WI38 (cell line): ENCODE data around the gene ME1.
"Not testable (repeated sequence)": the region's sequence is repeated elsewhere in the genome, so short reads cannot be mapped to it uniquely, and the experiment has no call there.

Experiments used
- H3K4me3 ChIP-seq: 2 replicates; pipeline ENCODE4 v1.5.1; 2011; ENCODE audit warnings: low read depth, mild to moderate bottlenecking, control low read depth, low read length
- TF ChIP-seq, protein P1 (sequence below): IDR thresholded peaks from 2 replicates; pipeline ENCODE4 v1.5.1; 2012; ENCODE audit warnings: low read depth, mild to moderate bottlenecking, control low read depth, low read length

Gene ME1

GRCh38 chr6:83378621-83379388 lies 52.0 kb downstream of the ME1 start:
- H3K4me3 ChIP-seq = no peak overlapping the region
- TF ChIP-seq, protein P1, sequence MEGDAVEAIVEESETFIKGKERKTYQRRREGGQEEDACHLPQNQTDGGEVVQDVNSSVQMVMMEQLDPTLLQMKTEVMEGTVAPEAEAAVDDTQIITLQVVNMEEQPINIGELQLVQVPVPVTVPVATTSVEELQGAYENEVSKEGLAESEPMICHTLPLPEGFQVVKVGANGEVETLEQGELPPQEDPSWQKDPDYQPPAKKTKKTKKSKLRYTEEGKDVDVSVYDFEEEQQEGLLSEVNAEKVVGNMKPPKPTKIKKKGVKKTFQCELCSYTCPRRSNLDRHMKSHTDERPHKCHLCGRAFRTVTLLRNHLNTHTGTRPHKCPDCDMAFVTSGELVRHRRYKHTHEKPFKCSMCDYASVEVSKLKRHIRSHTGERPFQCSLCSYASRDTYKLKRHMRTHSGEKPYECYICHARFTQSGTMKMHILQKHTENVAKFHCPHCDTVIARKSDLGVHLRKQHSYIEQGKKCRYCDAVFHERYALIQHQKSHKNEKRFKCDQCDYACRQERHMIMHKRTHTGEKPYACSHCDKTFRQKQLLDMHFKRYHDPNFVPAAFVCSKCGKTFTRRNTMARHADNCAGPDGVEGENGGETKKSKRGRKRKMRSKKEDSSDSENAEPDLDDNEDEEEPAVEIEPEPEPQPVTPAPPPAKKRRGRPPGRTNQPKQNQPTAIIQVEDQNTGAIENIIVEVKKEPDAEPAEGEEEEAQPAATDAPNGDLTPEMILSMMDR = no peak

- TF ChIP-seq, protein P1 = no peak
- H3K4me3 ChIP-seq = no peak overlapping the region
Observed at GRCh38 chr6:83371423-83371822, 59.4 kb downstream of the ME1 start.

- TF ChIP-seq, protein P1 = no peak
- H3K4me3 ChIP-seq = no peak overlapping the region
Observed at GRCh38 chr6:83370567-83370966, 60.3 kb downstream of the ME1 start.

DNA sequence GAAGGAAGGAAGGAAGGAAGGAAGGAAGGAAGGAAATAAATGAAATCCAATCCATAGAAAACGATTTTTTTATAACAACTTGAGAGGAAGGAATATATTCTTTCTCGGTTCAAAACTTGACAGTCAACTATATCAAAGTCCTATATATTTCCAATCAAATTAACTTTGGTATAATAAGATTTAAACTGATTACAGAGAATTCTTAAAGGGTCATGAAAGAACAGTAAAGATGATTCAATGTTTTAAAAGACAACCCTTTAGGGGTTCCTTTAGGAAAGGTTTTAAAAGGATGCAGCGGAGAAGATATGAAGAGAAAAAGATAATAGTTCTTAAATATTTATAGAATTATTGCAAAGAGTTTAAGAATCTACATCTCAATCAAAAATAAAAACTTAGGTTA lies 61.2 kb downstream of the ME1 start:
- TF ChIP-seq, protein P1 = no peak
- H3K4me3 ChIP-seq = no peak overlapping the region

GRCh38 chr6:83368577-83368976 lies 62.3 kb downstream of the ME1 start:
- TF ChIP-seq, protein P1 = no peak
- no peak overlapping the region for H3K4me3 ChIP-seq

- H3K4me3 ChIP-seq = no peak overlapping the region
- TF ChIP-seq, protein P1 = no peak
Observed at GRCh38 chr6:83367104-83367503, 63.7 kb downstream of the ME1 start.

- TF ChIP-seq, protein P1 = no peak
- H3K4me3 ChIP-seq = no peak overlapping the region
Observed at GRCh38 chr6:83365931-83366330, 64.9 kb downstream of the ME1 start.

DNA sequence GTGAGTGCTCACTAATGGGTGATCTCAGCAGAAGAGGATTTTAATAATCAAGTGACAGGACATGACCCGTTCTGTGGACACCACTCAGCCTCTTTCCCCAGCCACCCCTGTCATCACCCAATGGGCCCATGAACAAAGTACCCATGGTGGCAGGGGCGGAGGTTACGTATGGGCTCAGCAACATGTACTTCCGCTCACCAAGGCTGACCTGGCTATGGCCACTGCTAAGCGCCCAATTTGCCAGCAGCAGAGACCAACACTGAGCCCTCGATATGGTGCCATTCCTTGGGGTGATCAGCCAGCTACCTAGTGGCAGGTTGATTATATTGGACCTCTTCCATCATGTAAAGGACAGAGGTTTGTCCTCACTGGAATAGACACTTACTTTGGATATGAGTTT lies 68.5 kb downstream of the ME1 start:
- H3K4me3 ChIP-seq = not testable (repeated sequence)
